Measurements from ENCODE around the gene CHST3. TPM values are rescaled to one million over a fixed set of nuclear protein-coding genes. Genes with fewer than 3 reads are reported as not detected.

The CHST3 gene
- total RNA-seq, 4 donors from 2014 or later = 17.9 to 29.3 (median 23.2) TPM

DNA sequence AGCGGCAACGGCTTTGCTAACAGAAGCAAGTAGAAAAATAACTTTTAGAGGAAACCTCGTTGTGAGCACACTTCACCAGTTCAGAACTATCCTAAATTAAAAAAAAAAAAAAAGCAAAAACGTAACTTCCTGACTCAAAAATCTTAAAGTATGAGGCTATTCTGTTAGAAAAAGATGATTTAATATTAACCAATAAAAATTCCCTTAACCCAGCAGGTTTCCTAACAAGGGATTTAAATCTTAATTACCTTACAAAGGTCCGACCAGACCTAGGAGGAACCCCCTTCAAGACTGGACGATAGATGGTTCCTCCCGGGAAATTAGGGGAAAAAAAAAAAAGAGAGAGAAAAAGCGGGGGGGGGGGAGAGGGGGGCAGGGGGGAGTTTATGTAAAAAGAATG, 22.9 kb upstream of the CHST3 start:
- no peak for DNase-seq (ENCODE audit: low spot score in 2 of 2)
- 68% methylated on average over 8 of the region's 8 CpGs for WGBS
- H3K4me1 ChIP-seq = no peaks in the 10 kb centered on the region
- H3K36me3 ChIP-seq = no peaks in the 10 kb centered on the region
- no peaks in the 10 kb centered on the region for H3K27me3 ChIP-seq
- peaks cover 28% of the 10 kb centered on the region for H3K9me3 ChIP-seq
- H3K4me3 ChIP-seq = no peak overlapping the region
- no peak overlapping the region for H3K27ac ChIP-seq
- TF ChIP-seq CTCF (IDR thresholded peaks at IDR 0.05) = no peak
- no peak for TF ChIP-seq POLR2AphosphoS5 (IDR thresholded peaks at IDR 0.05)
- no peak for TF ChIP-seq EP300 (IDR thresholded peaks at IDR 0.05)
- no peak for TF ChIP-seq POLR2A (IDR thresholded peaks at IDR 0.05)

GRCh38 chr10:71945819-71946474, 18.2 kb upstream of the CHST3 start:
- no peak overlapping the region for H3K4me3 ChIP-seq
- H3K36me3 ChIP-seq = no peaks in the 10 kb centered on the region
- no peaks in the 10 kb centered on the region for H3K4me1 ChIP-seq
- peaks cover 34% of the 10 kb centered on the region for H3K9me3 ChIP-seq
- DNase-seq (ENCODE audit: low spot score in 2 of 2) = no peak
- 92% methylated on average over 8 of the region's 8 CpGs for WGBS
- H3K27ac ChIP-seq = no peak overlapping the region
- H3K27me3 ChIP-seq = no peaks in the 10 kb centered on the region
- no peak for TF ChIP-seq POLR2A (IDR thresholded peaks at IDR 0.05)
- no peak for TF ChIP-seq CTCF (IDR thresholded peaks at IDR 0.05)
- no peak for TF ChIP-seq POLR2AphosphoS5 (IDR thresholded peaks at IDR 0.05)
- TF ChIP-seq EP300 (IDR thresholded peaks at IDR 0.05) = no peak

- TF ChIP-seq CTCF (IDR thresholded peaks at IDR 0.05) = no peak
- no peak for TF ChIP-seq EP300 (IDR thresholded peaks at IDR 0.05)
- TF ChIP-seq POLR2A (IDR thresholded peaks at IDR 0.05) = no peak
- no peak for TF ChIP-seq POLR2AphosphoS5 (IDR thresholded peaks at IDR 0.05)
- H3K36me3 ChIP-seq = no peaks in the 10 kb centered on the region
- H3K27me3 ChIP-seq = no peaks in the 10 kb centered on the region
- H3K9me3 ChIP-seq = peaks cover 34% of the 10 kb centered on the region
- 93% methylated on average over 3 of the region's 3 CpGs for WGBS
- no peak overlapping the region for H3K27ac ChIP-seq
- H3K4me3 ChIP-seq = no peak overlapping the region
- H3K4me1 ChIP-seq = no peaks in the 10 kb centered on the region
- DNase-seq (ENCODE audit: low spot score in 2 of 2) = no peak
Observed at GRCh38 chr10:71946700-71947099, 17.5 kb upstream of the CHST3 start.

- Histone ChIP-seq H3K36me3 (no peaks in the 10 kb centered on the region), H3K4me3 (no peak overlapping the region), H3K27ac (no peak overlapping the region), H3K4me1 (no peaks in the 10 kb centered on the region), H3K27me3 (no peaks in the 10 kb centered on the region), H3K9me3 (peaks cover 29% of the 10 kb centered on the region)
- 71% methylated on average over 5 of the region's 6 CpGs for WGBS
- no peak for DNase-seq (ENCODE audit: low spot score in 2 of 2)
- no peak for TF ChIP-seq EP300 (IDR thresholded peaks at IDR 0.05)
Observed at GRCh38 chr10:71948496-71949067, 15.6 kb upstream of the CHST3 start.

GRCh38 chr10:71950683-71951082, 13.5 kb upstream of the CHST3 start:
- Histone ChIP-seq H3K36me3 (no peaks in the 10 kb centered on the region), H3K4me3 (no peak overlapping the region), H3K27me3 (no peaks in the 10 kb centered on the region), H3K9me3 (peaks cover 12% of the 10 kb centered on the region), H3K27ac (no peak overlapping the region), H3K4me1 (no peaks in the 10 kb centered on the region)
- 78% methylated on average over 6 of the region's 6 CpGs for WGBS
- TF ChIP-seq CTCF (IDR thresholded peaks at IDR 0.05) (no peak), POLR2A (IDR thresholded peaks at IDR 0.05) (no peak), EP300 (IDR thresholded peaks at IDR 0.05) (no peak), POLR2AphosphoS5 (IDR thresholded peaks at IDR 0.05) (no peak)
- no peak for DNase-seq (ENCODE audit: low spot score in 2 of 2)

Measured in suprapubic skin (tissue), 4 donors.